Measurements from ENCODE around the gene ADARB2. TPM values are rescaled to one million over a fixed set of nuclear protein-coding genes. Genes with fewer than 3 reads are reported as not detected.

The ADARB2 gene
- total RNA-seq, 1 donor from 2014 or later, result 0.19 TPM

- no peak for DNase-seq (ENCODE audit: low read depth)
These were observed 229.2 kb downstream of the ADARB2 start for GRCh38 chr10:1508096-1508495.

GRCh38 chr10:1507436-1507835, 229.9 kb downstream of the ADARB2 start:
- DNase-seq (ENCODE audit: low read depth), result no peak

GRCh38 chr10:1504940-1505339, 232.4 kb downstream of the ADARB2 start:
- no peak for DNase-seq (ENCODE audit: low read depth)

- no peak for DNase-seq (ENCODE audit: low read depth)
These were observed 233.0 kb downstream of the ADARB2 start for GRCh38 chr10:1504286-1504685.

- DNase-seq (ENCODE audit: low read depth), result no peak
These were observed 234.9 kb downstream of the ADARB2 start for GRCh38 chr10:1502451-1502850.

- DNase-seq (ENCODE audit: low read depth), result no peak
These were observed 237.9 kb downstream of the ADARB2 start for GRCh38 chr10:1499359-1499957.

GRCh38 chr10:1498746-1499358, 238.5 kb downstream of the ADARB2 start:
- DNase-seq (ENCODE audit: low read depth), result no peak

- DNase-seq (ENCODE audit: low read depth), result no peak
These were observed 241.3 kb downstream of the ADARB2 start for GRCh38 chr10:1495915-1496517.

- no peak for DNase-seq (ENCODE audit: low read depth)
These were observed 244.7 kb downstream of the ADARB2 start for GRCh38 chr10:1492641-1493040.

GRCh38 chr10:1491901-1492300, 245.4 kb downstream of the ADARB2 start:
- no peak for DNase-seq (ENCODE audit: low read depth)

- no peak for DNase-seq (ENCODE audit: low read depth)
These were observed 247.5 kb downstream of the ADARB2 start for GRCh38 chr10:1489801-1490200.

- DNase-seq (ENCODE audit: low read depth), result no peak
These were observed 248.3 kb downstream of the ADARB2 start for GRCh38 chr10:1488970-1489548.

- no peak for DNase-seq (ENCODE audit: low read depth)
These were observed 250.3 kb downstream of the ADARB2 start for GRCh38 chr10:1486841-1487687.

- DNase-seq (ENCODE audit: low read depth), result no peak
These were observed 252.0 kb downstream of the ADARB2 start for GRCh38 chr10:1485357-1485756.

- no peak for DNase-seq (ENCODE audit: low read depth)
These were observed 253.5 kb downstream of the ADARB2 start for GRCh38 chr10:1483826-1484225.

GRCh38 chr10:1483246-1483645, 254.1 kb downstream of the ADARB2 start:
- DNase-seq (ENCODE audit: low read depth), result no peak

GRCh38 chr10:1477578-1477977, 259.7 kb downstream of the ADARB2 start:
- no peak for DNase-seq (ENCODE audit: low read depth)

GRCh38 chr10:1476455-1476803, 260.9 kb downstream of the ADARB2 start:
- no peak for DNase-seq (ENCODE audit: low read depth)

- no peak for DNase-seq (ENCODE audit: low read depth)
These were observed 261.4 kb downstream of the ADARB2 start for GRCh38 chr10:1475771-1476454.

- no peak for DNase-seq (ENCODE audit: low read depth)
These were observed 262.2 kb downstream of the ADARB2 start for GRCh38 chr10:1475098-1475591.

Data from myocyte (in vitro differentiated cells).